AG04449 (cell line): ENCODE results near the gene MYH6.
"Not testable (repeated sequence)": the region's sequence is repeated elsewhere in the genome, so short reads cannot be mapped to it uniquely, and the experiment has no call there.

Experiments used
- CTCF ChIA-PET: fragments of 350-600 bp; formaldehyde crosslinking; extraction: SDS; loops from one replicate; lab custom pipeline; 2021; ENCODE audit warnings: antibody characterized with exemption; lab: Yijun Ruan, JAX
- POLR2A ChIA-PET: fragments of 400-600, 350-600 bp; formaldehyde crosslinking; extraction: SDS; loops from one replicate; lab custom pipeline; 2020; ENCODE audit warnings: antibody characterized with exemption, inconsistent platforms; lab: Yijun Ruan, JAX
- DNase-seq: peaks from one replicate; pipeline ENCODE4 v3.0.0-alpha.2; 2010; ENCODE audit warnings: low read depth, low spot score
- H3K4me3 ChIP-seq: 2 replicates; pipeline ENCODE4 v1.5.1; 2011; ENCODE audit warnings: low read depth, mild to moderate bottlenecking, control low read depth, low read length
- TF ChIP-seq, protein P1 (sequence below): IDR thresholded peaks from one replicate; pipeline ENCODE4 v1.5.1; 2011; ENCODE audit warnings: mild to moderate bottlenecking, moderate library complexity, low read length, control low read depth, inconsistent platforms; ENCODE audit not compliant: insufficient read depth; ENCODE audit errors: missing control alignments

Gene MYH6

DNA sequence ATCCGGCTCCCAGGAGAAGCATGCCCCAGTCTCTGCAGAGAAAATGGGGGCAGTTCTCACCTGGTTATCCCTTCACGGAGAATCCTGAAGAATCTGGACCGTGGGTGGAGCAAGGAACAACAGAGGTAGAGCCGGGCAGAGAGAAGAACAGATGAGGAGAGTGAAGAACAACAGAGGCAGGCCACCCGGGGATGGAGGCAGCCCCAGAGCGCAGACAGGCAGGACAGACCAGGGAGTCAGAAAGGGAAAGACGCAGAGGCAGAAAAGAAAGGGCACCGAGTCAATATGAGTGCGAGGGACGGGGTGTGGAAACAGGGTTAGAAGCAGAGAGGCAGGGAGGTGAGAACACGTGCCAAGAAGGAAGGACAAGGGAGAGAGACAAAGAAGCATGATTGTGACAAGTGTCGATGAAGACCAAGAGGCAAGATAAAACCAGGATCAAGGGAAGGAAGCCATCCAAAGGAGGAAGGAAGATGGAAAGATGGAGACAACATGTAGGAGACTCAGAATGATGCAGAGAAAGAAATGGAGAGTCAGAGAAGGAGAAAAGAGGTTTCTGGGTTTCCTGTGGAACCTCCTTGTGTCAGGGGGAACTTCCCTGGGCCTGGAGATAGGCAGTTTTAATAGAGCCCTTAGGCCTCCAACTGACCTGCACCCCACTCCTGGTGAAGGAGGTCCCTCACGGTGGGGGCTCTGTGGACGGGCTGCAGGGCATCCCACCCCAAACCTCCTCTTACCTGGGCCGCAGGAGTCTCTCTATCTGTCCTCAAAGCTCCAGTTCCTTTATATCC lies at the start of gene MYH6:
Gene MYH6, minus strand, starts transcription at position 758 of the 791 bp plus-strand sequence. CDS start 1,050 bp downstream, outside the sequence.
- POLR2A ChIA-PET, result no interaction called here
- TF ChIP-seq, protein P1, sequence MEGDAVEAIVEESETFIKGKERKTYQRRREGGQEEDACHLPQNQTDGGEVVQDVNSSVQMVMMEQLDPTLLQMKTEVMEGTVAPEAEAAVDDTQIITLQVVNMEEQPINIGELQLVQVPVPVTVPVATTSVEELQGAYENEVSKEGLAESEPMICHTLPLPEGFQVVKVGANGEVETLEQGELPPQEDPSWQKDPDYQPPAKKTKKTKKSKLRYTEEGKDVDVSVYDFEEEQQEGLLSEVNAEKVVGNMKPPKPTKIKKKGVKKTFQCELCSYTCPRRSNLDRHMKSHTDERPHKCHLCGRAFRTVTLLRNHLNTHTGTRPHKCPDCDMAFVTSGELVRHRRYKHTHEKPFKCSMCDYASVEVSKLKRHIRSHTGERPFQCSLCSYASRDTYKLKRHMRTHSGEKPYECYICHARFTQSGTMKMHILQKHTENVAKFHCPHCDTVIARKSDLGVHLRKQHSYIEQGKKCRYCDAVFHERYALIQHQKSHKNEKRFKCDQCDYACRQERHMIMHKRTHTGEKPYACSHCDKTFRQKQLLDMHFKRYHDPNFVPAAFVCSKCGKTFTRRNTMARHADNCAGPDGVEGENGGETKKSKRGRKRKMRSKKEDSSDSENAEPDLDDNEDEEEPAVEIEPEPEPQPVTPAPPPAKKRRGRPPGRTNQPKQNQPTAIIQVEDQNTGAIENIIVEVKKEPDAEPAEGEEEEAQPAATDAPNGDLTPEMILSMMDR, result no peak

DNA sequence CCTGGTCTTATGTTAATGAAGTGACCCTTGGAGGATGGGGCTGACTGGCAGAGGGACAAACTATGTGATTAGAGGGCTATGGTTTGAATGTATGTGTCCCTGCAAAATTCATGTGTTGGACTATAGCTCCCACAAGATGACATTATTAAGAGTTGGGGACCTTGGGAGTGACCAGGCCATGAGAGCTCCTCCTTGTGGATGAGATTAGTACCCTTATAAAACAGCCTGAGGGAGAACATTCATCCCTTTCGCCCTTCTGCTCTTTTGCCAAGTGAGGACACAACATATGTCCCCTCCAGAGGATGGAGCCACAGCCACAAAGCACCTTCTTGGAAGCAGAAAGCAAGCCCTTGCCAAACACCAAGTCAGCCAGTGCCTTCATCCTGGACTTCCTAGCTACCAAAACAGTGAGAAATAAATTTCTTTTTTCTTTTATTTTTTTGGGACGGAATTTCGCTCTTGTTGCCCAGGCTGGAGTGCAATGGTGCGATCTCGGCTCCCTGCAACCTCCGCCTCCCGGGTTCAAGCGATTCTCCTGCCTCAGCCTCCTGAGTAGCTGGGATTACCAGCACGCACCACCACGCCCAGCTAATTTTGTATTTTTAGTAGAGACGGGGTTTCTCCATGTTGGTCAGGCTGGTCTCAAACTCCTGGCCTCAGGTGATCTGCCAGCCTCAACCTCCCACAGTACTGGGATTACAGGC lies 49.0 kb upstream of the MYH6 start:
- CTCF ChIA-PET, result interaction anchor here (0.6 to 2.5 kb wide), 11 partner anchors 8 to 193 kb away, joined by 3 to 13 read pairs (median 3); no protein-coding TSS in a partner anchor
- POLR2A ChIA-PET, H3K4me3 ChIP-seq, DNase-seq: not testable (repeated sequence)

More for the DNA sequence above, at the start of gene MYH6:
- no peak for DNase-seq
- CTCF ChIA-PET, result no interaction called here
- no peak within 1 kb of the TSS for H3K4me3 ChIP-seq

DNA sequence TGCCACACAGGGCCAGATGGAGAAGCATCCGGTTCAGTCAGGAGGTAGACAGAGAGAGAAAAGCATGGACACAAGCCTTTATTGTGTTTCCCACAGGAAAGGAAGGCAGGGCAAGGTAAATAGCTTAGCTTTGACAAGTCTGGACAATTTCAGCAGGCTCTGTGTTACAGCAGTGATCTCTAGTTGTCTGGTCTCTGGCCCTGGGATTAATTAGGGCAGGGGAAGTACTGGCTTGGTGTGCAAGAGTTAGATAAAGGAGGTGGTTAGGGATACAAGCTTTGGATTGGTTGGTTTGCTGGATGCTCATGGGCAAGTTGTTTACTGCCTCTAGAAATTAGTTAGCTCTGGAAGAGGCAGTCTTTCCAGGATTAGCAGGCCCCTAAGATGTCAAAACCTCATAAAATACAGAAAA lies 46.4 kb upstream of the MYH6 start:
- ChIA-PET CTCF (interaction anchor here (1.4 to 1.7 kb wide), 2 partner anchors 14 to 105 kb away, joined by 5 to 6 read pairs; no protein-coding TSS in a partner anchor), POLR2A (no interaction called here)
- DNase-seq, result no peak
- no peak overlapping the region for H3K4me3 ChIP-seq
- TF ChIP-seq, protein P1, result no peak

DNA sequence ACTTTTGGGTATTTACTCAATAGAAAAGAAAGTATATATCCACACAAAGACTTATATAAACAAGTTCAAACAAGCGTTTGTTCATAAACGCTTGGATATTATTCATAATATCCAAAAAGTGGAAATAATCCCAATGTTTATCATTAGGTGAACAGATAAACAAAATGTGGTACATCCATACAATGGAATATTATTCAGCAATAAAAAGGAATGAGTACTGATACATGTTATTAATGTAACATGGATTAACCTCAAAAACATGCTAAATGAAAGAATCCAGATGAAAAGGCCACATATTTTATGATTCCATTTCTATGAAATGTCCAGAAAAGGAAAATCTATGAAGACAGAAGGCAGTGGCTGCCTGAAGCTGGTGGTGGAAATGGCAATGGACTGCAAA lies 44.2 kb upstream of the MYH6 start:
- CTCF ChIA-PET, result interaction anchor here (1.6 kb wide), 1 partner anchor 124 kb away, joined by 3 read pairs; no protein-coding TSS in a partner anchor
- POLR2A ChIA-PET, result no interaction called here
- no peak for DNase-seq
- TF ChIP-seq, protein P1, result no peak
- H3K4me3 ChIP-seq, result no peak overlapping the region

DNA sequence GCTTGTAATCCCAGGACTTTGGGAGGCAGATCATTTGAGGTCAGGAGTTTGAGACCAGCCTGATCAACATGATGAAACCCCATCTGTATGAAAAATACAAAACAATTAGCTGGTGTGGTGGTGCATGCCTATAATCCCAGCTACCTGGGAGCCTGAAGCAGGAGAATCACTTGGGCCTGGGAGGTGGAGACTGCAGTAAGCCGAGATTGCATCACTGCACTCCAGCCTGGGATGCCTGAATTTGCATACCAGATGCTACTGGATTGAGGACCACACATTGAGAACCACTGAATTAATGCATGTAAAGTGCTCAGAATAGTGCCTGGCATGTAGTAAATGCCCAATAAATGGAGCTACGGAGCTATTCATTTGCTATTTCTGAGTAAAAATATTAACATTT lies 42.3 kb upstream of the MYH6 start:
- DNase-seq, result no peak
- TF ChIP-seq, protein P1, result no peak
- POLR2A ChIA-PET, result no interaction called here
- H3K4me3 ChIP-seq, result no peak overlapping the region
- CTCF ChIA-PET, result interaction anchor here (1.3 to 1.5 kb wide), 2 partner anchors 11 to 71 kb away, joined by 3 to 5 read pairs; no protein-coding TSS in a partner anchor

DNA sequence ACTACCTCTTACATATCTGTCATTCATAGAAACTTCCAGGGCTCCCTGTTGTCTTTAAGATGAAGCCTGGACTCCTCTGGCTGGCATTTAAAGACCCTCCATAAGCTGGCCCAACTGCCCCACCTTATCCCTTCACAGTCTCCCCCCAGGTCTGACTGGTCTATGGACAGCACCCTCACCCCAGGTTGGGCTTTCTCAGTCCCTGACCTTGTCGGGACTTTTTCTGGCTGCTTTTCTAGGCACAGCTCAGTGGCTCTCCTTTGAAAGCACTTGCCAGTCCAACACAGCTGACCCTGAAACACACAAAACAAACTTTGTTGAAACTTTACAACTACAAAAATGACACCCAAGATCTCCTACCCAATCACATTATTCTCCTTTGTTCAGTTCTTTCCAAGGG lies 41.2 kb upstream of the MYH6 start:
- CTCF ChIA-PET, result interaction anchor here (0.9 to 1.5 kb wide), 3 partner anchors 10 to 70 kb away, joined by 3 to 5 read pairs (median 3); no protein-coding TSS in a partner anchor
- POLR2A ChIA-PET, result no interaction called here
- no peak for DNase-seq
- TF ChIP-seq, protein P1, result no peak
- H3K4me3 ChIP-seq, result no peak overlapping the region
